GM18951 (cell line): ENCODE results near the gene BST2.
A peak's percentile ranks its signal among the peaks of the same experiment; 100 is the strongest.

Experiments
- POLR2A ChIP-seq: IDR thresholded peaks from 4 replicates; pipeline ENCODE4 v1.6.1; 2011; ENCODE audit warnings: mild to moderate bottlenecking; ENCODE audit not compliant: insufficient read length, insufficient read depth; ENCODE audit errors: extremely low read depth
- in situ Hi-C: fragments of 300-500 bp; cut with MboI; formaldehyde crosslinking; loops from one replicate; pipeline ENCODE4 v1.12.0; 2022; ENCODE audit warnings: low sequenced_read_pairs, mixed read lengths, inconsistent platforms; ENCODE audit not compliant: unreplicated experiment

Gene BST2, protein sequence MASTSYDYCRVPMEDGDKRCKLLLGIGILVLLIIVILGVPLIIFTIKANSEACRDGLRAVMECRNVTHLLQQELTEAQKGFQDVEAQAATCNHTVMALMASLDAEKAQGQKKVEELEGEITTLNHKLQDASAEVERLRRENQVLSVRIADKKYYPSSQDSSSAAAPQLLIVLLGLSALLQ

DNA sequence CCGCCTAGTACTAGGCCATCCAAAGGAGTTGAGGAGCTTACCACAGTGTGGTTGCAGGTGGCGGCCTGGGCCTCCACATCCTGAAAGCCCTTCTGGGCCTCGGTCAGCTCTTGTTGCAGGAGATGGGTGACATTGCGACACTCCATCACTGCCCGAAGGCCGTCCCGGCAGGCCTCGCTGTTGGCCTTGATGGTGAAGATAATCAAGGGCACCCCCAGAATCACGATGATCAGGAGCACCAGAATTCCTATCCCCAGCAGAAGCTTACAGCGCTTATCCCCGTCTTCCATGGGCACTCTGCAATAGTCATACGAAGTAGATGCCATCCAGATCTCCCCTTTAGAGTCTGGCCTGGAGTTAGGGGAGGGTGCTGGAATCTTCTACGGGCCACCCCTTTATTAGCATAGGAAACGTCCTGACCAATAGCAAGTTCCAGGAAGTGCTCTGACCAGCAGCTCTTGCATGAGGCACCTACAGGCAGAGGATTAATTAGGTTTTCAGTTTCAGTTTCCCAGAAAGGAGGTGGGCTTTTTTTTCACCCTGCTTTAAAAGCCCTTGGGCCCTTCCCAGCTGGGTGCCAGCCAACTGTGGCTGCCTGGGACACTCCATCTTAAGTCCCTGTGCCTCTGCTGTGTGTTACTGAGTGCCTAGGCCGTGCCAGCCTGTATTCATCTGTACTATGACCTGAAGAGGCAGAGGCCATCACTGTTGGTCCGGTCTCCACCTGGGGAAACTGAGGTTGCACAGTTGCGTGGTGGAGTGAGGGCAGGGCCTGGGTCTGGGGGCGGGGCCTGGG, at the start of gene BST2:
TSS of gene BST2 (minus strand) at position 381 of the 796 bp plus-strand sequence. CDS start at position 326, 55 bp downstream.
- in situ Hi-C loops: no loop called here
- TF ChIP-seq POLR2A: peak; percentile 85

DNA sequence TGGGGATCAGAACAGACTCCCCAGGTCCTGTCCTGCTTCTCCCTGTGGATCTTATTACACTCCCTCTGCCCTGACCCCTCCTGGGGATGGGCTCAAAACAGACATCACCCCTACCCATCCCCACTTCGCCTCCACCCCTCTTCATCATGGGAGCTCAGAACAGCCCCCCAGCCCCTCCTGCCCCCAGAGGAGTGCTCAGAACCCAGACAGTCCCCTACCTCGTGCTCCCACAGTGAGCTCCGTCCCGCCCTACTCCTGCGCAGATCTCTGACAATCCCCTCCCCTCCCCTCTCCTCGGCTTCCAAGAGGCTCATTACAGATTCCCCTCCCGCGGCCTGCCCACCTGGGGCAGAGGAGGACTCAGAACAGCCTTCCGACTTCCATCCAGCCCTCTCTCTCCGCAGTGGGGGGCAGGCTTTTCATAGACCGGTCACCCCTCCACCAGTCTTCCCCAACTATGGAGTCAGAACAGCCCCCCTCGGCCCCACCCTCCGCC, 49.2 kb upstream of the BST2 start:
- in situ Hi-C loops: no loop called here

DNA sequence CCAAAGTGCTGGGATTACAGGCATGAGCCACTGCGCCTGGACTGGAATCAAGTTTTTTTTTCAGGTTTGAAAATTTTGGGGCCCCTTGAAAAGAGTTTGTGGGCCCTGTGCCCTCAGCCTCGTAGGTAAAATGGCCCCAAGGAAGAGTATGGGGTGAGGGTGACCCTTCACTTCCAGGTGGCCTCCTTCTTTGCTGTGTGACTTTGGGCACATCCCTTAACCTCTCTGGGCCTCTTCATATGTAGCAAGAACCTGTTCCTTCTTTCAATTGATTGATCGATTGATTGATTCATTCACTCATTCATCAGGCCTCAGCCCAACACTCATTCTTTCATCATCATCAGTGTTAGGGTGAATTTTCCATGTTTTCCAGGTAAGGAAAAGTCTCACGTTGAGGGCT, 46.4 kb upstream of the BST2 start:
- in situ Hi-C loops: no loop called here
- no peak for TF ChIP-seq POLR2A

More for the DNA sequence above, 49.2 kb upstream of the BST2 start:
- no peak for TF ChIP-seq POLR2A

DNA sequence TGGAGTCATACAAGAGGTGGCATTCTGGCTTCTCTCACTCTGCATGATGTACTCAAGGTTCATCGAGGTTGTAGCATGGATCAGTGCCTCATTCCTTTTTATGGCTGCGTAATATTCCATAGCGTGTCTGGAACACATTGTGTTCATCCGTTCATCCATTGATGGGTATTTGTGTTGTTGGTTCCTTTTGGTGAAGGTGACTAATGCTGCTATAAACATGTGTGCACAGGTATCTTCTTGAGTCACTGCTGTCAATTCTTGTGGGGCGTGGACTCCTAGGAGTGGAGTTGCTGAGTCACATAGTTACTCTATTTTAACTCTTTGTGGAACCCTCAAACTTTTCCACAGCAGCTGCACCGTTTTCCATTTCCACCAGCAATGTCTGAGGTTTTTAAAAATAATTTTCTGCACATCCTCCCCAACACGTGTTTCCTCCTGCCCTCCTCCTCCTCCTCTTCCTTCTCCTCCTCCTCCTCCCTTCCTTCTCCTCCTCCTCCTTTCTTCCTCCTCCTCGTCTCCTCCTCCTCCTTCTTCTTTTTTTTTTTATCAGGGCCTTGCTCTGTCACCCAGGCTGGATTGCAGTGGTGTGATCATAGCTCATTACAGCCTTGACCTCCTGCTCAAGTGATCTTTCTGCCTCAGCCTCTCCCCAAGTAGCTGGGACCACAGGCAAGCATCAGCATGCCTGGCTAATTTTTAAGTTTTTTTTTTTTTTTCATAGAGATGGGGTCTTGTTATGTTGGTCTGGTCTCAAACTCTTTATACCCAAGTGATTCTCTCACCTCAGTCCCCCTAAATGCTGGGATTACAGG, 45.0 kb upstream of the BST2 start:
- in situ Hi-C loops: no loop called here
- no peak for TF ChIP-seq POLR2A

DNA sequence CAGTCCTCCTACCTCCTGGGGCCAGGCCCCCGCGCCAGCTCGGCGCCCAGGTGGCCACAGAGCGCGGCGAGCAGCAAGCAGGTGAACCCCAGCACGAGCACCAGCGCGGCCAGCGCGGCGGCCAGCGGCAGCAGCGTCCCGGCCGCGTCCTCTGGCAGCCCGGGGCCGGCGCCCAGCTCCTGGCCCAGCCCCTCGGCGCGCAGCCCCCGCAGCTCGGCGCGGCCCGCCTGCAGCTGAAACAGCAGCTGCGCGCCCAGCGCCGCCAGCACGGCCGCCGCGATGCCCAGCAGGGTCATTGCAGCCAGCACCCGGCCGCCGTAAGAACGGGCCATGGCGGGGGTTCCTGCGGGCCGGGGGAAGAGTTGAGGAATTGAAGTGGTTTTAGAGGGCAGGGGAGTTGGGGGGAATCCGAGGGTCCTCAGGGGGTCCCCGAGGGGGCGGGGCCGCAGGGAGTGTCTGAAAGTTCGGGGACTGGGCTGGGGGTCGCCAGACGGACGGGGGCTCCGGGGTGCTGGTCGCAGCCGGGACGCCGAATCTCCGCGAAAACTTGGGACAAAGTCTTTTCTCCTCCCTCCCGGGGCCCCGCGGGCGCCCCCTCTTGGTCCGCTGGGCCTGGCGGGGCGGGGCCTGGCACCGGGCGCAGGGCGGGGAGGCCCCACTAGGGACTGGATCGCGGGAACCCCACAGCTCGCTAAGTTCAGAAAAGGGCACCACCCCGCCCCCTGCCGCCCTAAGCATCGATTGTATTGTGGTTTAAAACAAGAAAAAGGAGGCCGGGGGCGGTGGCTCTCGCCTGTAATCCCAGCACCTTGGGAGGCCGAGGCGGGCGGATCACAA, 42.9 kb upstream of the BST2 start, which contains the start of gene TMEM221:
TSS of gene TMEM221 (minus strand) at position 538 of the 837 bp plus-strand sequence. CDS start at position 332, 206 bp downstream.
- TF ChIP-seq POLR2A: no peak
- in situ Hi-C loops: no loop called here

DNA sequence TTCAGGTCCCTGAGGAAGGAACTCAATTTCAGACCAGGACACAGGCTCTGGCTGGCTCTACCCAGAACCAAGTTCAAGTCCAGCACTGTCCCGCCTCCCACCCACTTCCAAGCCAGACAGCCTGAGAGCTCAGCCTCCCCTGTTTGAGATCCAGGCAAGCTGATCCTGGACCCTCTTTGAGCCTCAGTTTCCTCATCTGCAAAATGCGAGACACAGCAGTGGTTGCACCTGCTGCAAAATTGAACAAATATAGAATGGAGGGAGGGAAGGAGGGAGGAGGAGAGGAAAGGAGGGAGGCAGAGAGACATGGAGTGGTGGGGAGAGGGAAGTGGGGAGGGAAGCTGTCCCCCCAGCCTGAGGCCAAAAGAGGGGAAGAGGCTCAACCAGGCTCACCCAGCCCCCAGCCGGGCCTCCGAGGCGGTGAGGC, 42.3 kb upstream of the BST2 start:
- no peak for TF ChIP-seq POLR2A

DNA sequence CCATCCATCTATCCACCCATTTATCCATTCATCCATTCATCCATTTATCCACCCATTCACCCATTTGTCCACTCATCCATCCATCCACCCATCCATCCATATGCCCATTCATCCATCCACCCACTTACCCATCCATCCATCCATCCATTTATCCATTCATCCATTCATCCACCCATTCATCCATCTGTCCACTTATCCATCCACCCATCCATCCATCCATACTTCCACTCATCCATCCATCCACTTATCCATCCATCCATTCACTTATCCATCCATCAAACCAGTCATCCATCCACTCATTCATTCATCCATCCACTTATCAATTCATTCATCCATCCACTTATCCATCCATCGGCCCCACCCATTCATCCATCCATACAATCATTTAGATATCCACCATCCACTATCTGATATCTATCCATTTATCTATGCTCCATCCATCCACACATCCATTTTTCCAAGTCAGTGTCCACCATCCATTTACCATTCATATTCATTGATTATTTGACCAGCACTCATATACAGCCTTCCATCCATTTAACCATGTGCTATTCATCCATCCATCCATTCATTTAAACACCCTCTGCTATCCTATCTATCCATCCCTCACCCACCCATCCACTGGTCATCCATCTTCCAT, 40.2 kb upstream of the BST2 start:
- in situ Hi-C loops: no loop called here
- TF ChIP-seq POLR2A: no peak

More for the DNA sequence above, 42.3 kb upstream of the BST2 start:
- in situ Hi-C loops: no loop called here

DNA sequence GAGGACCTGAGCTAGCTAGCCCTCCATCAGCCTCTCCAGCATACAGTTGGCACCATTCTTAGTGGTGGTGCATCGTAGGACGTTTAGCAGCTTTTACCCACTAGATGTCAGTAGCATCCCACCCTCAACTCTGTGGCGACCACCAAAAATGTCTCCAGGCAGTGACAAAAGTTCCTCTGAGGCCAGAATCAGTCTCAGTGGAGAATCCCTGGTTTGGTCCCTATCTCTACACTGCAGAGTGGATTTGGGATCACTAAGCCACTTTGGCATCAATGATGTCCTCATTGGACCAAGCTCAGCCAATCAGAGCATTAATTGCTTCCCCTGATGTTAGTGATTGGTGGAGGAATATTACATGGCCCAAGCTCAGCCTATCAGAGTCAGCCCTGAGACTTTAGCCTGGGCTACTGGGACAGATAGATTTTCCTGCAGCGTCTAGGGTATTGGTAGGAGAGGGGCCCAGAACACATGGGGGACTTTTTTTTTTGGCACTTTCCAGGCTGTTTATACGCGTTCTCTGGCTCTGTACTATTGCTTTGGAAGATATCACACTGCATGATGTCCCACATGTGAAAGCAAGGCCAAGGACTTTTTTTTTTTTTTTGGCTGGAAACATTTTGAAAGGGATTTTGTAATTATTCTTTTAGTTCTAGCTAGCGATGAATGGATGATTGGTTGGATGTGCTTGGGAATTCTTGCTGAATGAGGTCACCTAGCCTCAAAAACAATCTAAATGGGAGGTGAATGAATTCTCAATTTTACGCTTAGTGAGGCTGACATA, 36.0 kb upstream of the BST2 start:
- in situ Hi-C loops: no loop called here
- no peak for TF ChIP-seq POLR2A

DNA sequence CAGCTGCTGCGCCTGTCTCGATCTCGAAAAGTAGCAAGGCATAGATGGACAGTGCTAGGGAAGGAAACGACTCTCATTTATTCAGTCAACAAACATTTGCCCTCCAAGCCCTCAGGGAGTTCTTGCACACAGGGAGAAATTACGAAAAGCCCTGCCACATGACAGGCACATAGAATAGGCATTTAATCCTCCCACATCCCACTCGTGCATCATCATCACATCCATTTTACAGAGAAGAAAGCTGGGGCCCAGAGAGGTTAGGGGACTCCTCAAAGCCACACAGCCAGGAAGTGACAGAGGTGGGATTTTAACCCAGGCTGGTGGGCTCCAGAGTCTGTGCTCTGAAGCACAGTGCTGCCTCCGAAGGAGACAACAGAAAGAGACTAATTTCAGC, 31.4 kb upstream of the BST2 start:
- in situ Hi-C loops: no loop called here
- TF ChIP-seq POLR2A: no peak

DNA sequence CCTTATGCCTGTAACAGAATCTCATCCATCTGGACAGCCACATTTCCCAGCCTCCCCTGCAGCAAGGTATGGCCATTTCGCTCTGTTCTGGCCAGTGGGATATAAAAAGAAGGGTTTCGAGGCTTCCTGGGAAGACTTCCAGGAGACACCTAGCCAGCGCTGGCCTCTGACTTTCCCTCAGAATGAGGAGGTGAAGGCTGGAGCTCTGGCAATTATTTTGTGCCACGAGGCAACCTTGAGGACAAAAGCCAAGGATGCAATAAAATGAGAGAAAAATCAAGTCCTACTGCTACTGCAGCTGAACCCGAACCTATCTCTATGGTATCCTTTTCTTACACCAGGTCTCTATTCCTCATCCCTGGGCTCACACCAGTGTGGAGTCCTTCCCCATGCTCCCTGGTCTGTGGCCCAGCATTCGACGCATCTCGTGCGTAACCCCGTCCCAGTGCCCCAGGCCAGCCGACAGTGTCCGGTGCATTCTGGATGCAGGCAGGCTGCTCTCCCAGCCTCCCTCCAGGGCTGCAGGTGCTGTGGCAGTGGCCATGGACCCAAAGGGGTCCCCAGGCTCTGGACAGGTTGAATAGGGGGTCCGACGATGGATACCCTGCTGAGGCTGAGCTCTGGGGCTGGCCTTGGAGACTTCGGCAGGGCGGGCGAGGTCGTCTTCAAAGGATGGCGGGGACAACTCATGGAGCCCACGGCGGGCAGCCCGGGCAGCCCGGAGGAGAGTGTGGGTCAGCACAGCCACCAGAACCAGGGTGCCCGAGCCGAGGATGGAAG, 30.9 kb upstream of the BST2 start:
- in situ Hi-C loops: no loop called here
- TF ChIP-seq POLR2A: no peak

DNA sequence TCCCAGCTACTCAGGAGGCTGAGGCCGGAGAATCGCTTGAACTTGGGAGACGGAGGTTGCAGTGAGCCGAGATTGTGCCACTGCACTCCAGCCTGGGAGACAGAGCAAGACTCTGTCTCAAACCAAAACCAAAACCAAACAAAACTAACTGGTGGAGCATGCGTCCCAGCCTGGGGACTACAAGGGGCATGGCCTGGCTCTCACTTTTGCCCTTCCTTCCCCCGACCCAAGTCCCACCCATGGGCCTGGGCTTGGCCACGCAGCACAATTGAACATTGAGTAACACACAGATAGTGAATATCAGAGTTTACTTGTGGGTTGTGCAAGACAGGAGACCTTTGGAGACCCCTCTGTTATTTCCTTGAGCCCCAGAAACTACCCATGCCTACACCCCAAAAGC, 29.8 kb upstream of the BST2 start:
- in situ Hi-C loops: no loop called here
- no peak for TF ChIP-seq POLR2A
